ENCODE results near the gene MORN1.
A peak's percentile ranks its signal among the peaks of the same experiment; 100 is the strongest.

The MORN1 gene

DNA sequence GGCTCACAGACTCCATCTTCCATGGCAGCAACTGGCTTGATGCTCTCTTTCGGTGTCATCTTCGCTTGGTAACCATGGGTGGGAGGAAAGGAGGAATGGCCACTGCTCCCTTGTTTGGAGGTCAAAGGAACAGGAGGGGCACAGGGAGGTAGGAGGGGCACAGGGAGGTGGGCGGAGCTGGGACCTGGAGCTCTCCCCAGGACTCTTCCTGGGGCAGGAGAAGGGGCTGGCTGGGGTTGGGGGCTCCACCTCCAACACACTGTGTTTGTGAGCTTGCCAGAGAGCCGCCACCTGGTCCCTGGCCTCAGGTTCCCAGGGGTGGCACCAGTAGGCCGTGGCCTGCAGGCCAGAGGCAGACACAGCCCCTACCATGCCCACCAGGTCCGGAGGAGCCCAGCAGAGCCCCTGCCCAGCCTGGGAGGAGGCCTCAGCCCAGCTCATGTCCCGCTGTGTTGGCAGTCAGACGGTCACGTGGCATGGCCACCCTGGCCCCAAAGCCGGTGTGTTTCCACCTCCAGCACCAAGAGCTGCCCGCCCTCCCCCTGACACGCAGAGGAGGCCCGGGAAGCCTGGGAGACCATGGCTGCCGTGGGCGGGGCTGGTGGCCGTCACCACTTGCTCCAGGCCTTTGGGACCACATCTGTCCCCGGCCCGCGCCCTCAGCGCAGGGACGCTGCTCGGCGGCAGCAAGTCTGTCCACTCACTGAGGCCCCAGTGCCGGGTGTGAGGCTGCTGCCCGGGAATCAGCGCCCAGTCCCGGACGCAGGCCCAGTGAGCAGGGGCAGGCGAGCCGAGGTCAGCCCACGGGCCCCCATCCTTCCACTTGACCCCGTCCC lies 73.9 kb downstream of the MORN1 start:
- DNase-seq = no peak

DNA sequence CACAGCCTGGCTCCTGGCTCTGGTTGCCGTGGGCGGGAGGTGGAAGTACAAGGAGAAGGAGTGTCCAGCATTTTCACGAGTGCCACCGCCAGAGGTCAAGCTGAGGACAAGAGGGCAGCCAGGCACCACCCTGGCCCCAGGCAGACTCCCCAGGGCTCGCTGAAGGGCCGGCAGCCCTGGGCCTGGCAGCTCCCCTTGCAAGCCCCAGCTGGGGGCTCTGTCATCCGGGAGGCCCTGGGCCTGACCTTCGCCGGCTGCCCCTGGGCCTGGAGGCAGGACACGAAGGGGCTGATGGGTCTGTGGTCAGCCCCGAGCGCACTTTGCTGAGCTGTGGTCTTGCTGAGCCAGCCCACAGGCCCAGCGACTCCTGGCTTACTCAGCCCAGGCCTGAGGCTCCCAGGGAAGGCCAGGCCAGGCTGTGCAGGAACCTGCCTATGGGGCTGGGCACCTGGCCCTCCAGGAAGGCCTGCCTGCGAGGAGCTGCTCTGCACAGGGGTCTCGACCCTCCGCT lies 74.8 kb downstream of the MORN1 start:
- DNase-seq = no peak

DNA sequence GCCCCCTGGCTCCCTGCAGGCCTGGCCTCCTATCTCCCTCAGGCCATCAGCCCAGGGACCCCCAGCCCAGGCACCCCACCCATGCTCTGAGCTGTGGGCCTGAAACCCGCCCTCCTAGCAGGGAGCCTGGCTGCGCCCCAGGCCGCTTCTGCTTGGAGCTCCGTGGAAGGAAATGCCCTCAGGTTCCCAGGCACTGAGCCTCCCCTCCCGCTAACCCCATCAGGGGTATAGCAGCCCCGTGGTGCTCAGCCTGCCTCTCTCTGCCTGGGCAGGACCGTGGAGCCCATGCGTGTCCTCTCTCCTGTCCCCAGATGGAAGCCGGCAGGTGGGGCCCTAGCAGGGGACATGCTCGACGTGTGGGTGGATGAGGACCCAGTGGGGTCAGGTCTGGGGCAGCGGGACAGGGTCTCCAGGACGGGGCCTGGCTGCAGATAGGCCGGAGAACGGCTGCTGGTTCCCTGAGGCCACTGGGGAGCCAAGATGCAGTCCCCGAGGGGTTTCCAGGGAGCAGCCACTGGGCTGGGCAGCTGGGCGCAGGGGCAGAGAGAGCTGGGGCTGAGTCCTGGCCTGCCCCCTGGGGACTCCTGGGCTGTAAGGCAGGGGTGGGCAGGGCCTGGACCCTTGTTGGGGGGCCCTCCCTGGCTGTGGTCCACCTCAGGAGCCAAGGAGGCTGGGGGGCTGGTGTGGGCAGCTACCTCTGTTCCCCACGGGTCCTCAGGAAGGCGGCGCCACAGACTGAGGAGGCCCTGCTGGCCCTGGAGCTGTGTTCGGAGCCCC lies 75.5 kb downstream of the MORN1 start:
- DNase-seq = no peak

DNA sequence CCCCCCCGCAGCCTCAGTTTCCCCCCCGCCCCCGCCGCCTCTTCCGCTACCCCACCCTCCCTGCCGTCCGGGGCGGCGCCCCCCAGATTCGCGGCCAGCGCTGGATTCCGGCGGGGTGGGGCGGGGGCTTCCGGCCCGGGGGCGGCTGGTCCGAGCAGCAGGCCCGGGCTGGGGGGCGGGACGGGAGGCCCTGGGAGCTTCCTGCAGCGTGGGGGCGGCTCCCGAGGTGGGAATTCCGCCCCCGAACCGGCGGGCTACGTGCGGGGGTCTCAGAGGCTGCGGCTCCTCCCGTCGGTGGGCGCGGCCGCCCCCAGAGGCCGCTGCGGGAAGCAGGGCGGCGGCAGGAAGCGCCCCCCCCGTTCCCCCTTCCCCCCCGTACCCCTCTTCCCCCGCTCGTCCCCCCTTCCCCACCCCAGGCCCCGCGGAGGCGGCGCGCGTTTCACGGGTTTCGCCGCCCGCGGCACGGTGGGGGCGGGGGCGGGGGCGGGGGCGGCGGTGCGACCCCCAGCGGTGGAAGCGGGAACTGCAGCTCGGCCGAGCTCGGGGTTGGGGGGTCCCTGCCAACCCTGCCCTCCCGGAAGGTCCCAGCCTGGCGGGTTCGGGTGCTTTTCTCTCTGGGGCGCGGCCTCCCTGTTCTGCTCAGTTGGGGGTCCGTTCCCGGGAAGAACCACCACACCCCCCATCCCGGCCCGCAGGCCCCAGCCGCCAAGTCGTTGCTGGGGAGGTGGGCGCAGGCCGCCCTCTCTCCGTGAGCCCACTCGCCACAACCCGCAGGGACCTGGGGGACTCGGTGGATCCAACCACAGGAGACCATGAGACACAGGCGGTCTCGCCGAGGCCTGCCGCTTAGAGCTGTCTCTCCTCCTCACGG lies 76.3 kb downstream of the MORN1 start:
- peak; percentile 89 for DNase-seq

DNA sequence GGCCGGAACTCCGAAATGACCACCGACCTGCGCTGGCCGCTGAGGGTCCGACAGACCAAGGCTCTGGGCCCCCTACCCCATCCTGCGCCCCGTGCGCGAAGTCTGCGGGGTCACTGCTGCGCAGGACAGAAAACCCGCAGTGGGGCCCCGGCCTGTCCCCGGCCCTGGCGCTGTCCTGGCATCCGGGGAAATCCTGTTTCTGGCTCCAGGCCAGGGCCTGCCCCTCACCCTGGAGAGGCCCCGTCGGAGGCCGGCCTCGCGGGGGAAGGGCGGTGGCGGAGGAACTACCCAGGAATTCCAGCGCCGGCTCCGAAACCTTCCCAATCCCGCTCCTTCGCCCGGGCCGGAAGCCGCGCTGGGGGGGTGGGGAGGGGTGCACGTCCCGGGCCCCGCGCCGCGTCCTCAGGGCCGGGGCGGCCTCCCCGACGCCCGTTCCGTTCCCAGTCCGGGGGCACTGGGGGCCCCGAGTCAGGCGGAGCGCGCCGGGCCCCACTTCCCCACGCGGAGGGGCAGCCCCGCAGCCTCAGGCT lies 77.0 kb downstream of the MORN1 start:
- peak; percentile 88 for DNase-seq

DNA sequence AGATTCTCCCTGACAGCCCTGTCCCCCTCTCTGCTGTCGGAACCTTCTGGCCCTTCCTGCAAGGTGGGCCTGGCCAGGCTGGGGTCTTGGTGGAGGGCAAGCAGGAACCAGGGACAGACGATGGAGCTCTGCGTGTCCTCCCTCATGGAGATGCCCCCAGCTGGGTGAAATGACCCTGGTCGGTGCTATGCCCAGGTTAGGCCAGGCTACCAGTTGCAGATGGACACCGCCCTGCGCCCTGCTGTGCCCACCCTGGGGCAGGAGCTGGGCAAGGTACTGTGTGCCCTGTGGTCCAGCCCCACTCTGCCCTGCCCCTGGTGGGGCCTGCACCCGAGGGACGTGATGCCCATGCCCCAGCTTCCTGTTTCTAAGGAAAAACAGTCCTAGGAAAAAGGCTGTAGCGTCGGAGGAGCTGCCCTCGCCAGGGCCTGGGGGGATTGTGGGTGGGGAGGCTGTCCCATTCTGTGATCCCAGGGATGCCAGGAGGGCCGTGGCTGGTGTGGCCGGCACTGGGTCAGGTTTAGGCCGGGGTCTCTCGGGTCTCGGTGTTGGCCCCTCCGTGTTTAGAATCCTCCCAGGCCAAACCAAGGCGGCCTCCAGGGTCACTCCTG lies 77.6 kb downstream of the MORN1 start:
- DNase-seq = no peak

DNA sequence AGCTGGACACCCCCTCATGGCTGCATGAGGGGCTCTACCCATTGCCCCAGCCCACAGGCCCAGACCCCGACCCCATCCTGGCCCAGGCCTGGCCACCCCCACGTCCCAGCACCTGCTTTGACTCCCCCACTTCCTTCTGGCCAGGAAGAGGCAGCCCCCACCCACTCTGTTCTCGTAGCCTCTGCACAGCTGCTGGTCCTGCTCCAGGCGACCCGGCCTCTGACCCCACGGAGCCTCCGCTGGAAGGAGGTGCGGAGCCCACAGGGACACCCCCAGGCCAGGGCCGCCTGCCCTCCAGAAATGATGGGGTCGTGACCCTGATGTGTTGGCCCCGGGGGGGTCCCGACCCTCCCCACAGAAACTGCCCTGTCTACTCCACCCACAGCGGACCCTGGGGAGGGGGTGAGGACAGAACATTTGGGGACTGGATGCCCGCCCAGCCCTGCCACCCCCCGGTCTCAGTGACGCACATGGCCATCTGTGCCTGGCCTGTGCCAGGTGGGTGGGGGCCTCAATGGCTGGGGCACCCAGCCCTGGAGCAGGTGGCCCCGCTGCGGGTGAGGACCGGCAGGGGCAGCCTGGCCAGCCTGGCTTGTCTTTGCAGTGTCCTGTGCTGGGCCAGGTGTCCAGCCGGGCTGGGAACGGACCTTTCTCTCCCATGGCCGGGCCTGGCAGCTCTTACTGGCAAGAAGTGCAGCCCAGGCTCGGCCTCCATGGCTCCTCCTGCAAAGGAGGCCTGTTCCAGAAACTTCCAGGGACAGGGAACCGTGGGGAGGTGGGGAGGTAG lies 78.6 kb downstream of the MORN1 start:
- DNase-seq = peak; percentile 77

DNA sequence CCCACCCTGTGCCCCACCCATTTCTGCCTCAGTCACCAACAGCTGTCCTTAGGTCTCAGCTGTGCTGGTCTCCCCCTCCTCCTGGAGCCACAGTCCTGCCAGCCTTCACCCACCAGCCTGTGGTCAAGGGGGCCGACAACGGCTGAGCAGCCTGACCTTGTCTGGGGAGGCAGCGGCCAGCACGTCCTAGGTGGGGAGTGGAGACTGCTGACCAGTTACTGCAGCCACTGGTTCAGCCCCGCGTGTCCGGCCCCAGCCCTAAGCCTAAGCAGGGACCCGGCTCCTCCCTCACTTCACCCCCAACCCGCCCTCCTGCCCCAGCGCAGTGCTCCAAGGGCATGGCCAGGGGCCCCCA lies 79.2 kb downstream of the MORN1 start:
- no peak for DNase-seq

DNA sequence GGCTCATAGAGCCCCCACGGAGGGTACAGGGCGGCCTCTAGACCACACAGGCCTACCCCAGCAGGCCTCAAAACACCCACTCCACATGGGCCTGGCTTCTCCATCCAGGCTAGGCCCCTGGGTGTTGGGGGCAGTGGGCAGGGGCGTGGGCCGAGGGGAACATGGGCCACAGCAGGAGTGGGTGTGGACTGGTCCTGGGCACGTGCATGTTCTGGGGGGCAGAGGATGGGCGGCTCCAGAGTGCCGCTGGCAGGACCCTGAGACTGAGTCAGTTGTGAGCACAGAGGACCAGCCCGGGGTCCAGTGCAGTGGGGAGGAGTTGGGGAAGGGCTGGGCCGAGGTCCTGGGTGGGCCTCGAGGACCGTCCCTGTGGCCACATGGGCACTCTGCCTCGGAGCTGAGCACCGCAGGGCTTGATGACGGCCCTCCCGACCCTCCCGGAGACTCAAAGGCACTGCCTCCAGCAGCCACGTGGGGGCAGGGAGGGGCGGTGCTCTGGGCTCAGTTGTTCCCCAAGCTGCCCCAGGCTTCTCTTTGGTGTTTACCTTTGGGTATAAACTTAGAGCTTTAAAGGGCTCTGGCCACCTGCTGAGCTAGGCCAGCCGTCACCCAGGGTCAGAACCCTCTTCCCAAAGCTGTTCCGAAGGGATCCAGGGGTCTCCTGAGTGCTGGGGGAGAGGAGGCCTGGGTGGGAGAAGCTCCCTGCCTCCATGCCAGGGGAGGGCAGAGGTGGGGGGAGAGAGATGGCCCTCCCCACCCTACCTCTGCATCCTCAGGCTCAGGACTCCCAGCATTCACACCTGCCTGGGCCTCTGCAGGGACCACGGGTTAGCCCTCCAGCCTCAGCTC lies 79.9 kb downstream of the MORN1 start:
- DNase-seq = peak; percentile 74

DNA sequence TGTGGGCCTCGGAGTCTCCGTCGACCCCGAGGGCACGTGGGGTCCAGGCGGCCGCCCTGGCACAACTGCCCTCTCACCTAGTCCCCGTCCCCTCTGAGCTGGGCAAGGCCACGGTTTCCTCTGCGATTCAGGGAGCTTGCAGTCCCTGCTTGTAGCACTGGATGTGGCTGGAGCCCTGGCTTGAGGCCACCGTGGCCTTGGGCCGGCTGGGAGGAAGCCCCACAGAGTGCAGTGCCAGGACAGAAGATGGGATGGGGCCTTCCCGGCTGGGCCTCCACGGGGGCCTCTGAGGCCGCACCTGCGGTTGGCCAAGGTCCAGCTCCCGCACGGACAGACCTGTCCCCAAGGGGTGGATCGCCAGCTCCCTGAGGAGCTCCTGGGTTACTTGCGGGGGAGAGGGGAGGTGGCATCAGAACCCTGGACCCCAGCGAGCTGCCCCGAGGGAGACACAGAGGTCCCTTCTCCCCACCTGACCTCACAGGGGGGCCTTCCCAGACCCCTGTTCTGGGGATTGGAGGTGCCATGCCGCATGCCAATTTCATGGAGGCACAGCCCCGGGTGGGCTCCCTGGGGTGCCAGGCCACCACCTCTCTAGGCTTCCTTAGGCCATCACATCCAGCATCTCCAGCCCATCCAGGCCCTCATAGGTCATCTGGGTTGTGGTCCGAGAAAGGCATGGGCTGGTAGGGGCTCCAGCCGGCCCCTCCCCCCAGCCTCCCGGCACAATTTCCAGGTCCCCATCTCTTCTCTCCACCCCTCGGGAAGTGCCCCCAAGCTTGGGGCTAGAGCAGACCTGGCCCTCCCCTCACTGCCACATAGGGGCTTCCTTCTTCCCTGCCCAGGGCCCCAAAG lies 80.8 kb downstream of the MORN1 start:
- DNase-seq = no peak

DNA sequence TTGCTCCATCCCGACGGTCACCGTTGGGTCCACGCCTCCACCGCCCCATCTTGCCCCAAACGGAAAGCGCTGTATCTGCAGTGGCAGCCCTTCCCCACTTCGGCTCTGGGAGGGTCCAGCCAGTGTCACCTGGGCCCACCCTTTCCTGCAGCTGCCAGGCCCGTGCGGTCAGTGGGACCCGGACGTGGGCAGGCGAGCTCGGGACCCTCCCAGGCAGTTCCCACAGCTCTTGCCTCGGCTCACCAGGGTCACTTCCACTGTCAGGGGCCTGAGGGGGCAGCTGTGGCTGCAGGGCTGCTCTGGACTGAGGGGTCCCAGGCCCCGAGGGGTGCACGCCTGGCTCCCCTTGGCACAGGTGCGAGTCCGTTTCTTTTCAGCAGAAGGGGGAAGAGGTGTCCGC lies 82.5 kb downstream of the MORN1 start:
- DNase-seq = no peak

DNA sequence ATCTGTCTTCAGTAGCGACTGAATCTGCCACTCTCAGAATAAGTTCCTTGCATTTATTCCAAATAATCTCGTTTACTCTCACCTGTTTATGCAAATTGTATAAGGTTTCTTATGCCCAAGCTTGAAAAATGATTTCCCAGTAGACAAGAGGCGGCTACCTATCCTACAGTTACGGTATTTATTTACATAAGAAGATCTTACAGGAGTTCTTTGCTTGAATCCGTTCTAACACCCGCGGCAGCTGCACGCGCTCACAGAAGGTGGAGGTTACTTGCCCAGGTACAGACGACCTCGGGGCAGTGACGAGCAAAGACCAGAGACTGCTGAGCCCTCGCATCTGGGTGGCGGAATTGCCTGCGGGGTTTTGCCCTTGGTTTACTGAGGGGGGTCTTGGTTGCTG lies 83.4 kb downstream of the MORN1 start:
- DNase-seq = no peak

DNA sequence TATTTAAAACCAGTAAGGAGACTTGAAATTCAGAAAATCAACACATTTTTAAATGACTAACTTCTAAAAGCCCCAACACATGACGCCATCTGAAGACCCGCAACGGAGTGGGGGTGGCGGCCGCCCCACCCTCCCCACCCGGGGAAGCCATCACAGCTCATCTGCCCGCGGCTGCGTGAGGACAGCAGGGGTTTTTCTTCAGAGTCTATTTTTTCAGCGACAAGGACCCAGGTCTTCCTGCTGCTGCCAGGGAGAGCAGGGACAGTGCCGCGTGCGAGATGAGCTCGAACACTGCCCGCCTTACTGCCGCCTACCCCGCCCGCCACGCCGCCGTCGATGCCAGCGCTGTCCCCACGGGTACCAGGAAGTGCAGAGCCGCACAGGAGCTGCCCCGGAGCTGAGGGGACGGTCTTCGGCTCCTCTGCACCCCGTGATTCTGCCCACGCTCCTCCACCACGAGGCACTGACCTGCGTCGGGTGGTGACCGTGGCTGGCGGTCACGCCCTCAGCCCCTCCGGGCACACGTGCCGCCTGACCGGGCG lies 84.2 kb downstream of the MORN1 start:
- DNase-seq = no peak

DNA sequence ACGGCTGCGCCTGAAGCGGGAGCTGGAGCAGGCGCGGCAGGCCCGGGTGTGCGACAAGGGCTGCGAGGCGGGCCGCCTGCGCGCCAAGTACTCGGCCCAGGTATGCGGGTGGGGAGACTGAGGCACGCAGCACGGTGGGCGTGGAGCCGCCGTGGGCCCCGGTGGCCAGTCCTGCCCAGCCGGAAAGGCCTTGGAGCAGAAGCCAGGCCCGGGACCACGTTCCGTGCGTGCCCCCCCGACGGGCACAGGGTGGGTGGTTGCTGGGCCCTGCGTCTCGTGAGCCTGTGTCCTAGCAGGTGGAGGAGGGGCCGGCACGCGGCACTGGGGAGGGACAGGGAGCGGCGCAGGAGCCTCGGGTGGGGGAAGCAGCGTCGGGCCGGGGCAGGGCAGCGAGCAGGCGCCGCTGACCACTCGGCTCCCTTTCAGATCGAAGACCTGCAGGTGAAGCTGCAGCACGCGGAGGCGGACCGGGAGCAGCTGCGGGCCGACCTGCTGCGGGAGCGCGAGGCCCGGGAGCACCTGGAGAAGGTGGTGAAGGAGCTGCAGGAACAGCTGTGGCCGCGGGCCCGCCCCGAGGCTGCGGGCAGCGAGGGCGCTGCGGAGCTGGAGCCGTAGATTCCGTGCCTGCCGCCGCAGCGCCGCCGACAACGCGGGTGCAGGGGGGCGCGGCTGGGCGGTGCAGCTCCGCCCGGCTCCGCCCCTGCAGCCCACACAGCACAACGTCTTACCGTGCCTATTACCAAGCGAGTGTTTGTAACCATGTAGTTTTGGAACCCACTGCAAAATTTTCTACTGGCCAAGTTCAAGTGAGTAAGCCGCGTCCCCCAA lies 85.0 kb downstream of the MORN1 start:
- DNase-seq = no peak

DNA sequence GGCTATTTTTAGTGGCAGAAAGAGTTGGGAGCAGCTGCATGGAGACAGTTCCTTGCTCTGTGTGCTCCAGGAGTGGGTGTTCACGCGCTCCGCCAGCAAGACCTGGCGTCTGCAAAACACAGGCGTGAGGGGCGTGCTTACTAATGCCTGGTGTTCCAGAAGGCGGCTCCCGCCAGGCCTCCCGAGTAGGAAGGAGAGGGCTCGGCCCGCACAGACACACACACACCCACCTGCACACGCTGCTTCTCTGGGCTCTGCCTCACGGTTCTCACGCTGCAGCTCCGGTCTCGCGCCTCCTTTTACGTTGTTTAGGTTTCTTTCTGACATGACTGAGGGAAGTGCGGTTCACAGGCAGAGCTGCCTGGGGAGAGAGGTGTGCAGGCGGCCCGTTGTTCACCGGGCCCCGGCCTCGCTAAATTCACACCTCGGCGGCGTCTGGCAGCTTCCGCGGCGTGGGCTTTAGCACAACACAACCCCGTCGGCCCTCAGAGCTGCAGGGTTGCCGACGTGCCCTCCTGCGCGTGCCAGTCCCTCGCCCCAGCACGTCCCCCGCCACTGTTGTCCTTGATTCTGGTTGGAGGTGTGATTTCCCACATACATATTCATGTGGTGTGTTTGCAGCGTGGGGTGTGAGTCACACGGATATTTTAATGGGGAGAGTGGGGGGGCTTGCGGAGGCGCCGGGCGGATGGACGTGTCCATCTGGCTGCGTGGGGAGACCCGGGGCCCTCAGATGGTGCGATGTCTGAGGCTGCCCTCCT lies 86.3 kb downstream of the MORN1 start:
- peak; percentile 70 for DNase-seq

DNA sequence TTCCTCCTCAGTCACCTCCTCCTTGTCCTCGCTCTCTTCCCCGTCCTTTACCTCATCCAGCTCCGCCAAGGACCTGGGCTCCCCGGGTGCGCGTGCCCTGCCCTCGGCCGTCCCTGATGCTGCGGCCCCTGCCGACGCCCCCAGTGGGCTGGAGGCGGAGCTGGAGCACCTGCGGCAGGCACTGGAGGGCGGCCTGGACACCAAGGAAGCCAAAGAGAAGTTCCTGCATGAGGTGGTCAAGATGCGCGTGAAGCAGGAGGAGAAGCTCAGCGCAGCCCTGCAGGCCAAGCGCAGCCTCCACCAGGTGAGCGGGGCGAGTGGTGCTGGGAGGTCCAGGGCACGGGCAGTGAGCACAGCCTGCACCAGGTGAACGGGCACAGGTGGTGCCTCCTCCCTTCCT lies 87.1 kb downstream of the MORN1 start:
- no peak for DNase-seq

DNA sequence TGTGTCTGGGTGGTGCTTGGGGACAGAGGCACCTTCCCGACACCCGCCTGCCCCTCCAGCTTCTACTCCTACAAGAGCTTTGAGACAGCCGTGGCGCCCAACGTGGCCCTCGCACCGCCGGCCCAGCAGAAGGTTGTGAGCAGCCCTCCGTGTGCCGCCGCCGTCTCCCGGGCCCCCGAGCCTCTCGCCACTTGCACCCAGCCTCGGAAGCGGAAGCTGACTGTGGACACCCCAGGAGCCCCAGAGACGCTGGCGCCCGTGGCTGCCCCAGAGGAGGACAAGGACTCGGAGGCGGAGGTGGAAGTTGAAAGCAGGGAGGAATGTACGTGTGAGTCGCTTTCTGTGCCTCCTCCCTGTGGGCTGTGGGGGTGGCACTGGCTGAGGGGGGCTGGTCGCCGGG lies 87.6 kb downstream of the MORN1 start:
- DNase-seq = no peak

All from right forelimb (tissue), 1 donor.